GM23338 (cell line): ENCODE data around the gene GALM.

Source experiments
- CREB1 ChIP-seq: fragments of 250-450 bp; sonication (Bioruptor Pico); IDR thresholded peaks from 2 replicates; pipeline ENCODE4 v1.5.0; 2020; ENCODE audit warnings: low read depth, mild to moderate bottlenecking, moderate library complexity
- CTCF ChIP-seq, 2 experiments: fragments of 200-600 bp in 1 of 2; sonication (generic) in 1 of 2; conservative IDR thresholded peaks; 2 replicates each; pipeline versions ENCODE4 v1.5.1 to v1.6.1; 2016 to 2017; ENCODE audit warnings: antibody characterized with exemption in 2 of 2, low read depth in 2 of 2, mild to moderate bottlenecking in 2 of 2, moderate library complexity in 1 of 2
- ETS1 ChIP-seq: IDR thresholded peaks from 2 replicates; pipeline ENCODE4 v1.6.1; 2016; ENCODE audit warnings: antibody characterized with exemption
- EZH2 ChIP-seq: fragments of 200-600 bp; sonication (generic); IDR thresholded peaks from one replicate; pipeline ENCODE4 v1.8.0; 2017; ENCODE audit warnings: antibody characterized with exemption, mild to moderate bottlenecking, low read depth; ENCODE audit not compliant: unreplicated experiment
- EZH2phosphoT487 ChIP-seq: fragments of 200-600 bp; sonication (generic); IDR thresholded peaks from one replicate; pipeline ENCODE4 v1.8.1; 2018; ENCODE audit warnings: antibody characterized with exemption; ENCODE audit not compliant: unreplicated experiment
- POLR2AphosphoS5 ChIP-seq: IDR thresholded peaks from 2 replicates; pipeline ENCODE4 v1.6.1; 2016; ENCODE audit warnings: antibody characterized with exemption, low read depth
- REST ChIP-seq: IDR thresholded peaks from one replicate; pipeline ENCODE4 v1.6.1; 2018; ENCODE audit warnings: antibody characterized with exemption; ENCODE audit not compliant: unreplicated experiment
- ZNF114 ChIP-seq: fragments of 250-450 bp; sonication (Bioruptor Pico); IDR thresholded peaks from 2 replicates; pipeline ENCODE4 v1.5.0; 2020; ENCODE audit warnings: mild to moderate bottlenecking, moderate library complexity

GRCh38 chr2:38708900-38709566 is 43.1 kb downstream of the GALM start:
- TF ChIP-seq REST (no peak), CTCF (conservative IDR thresholded peaks at IDR 0.05; ENCODE audit: low read depth in 2 of 2) (no peak), EZH2phosphoT487 (no peak), ETS1 (no peak), CREB1 (no peak), EZH2 (no peak), POLR2AphosphoS5 (no peak), ZNF114 (CRISPR knock-in tag) (no peak)
